Measurements from ENCODE around the gene SEC24D.
A peak's percentile ranks its signal among the peaks of the same experiment; 100 is the strongest.

Gene SEC24D

GRCh38 chr4:118765399-118765798 lies 70.5 kb downstream of the SEC24D start:
- H3K4me3 ChIP-seq (ENCODE audit: low read depth, low read length) = no peak overlapping the region
- H3K36me3 ChIP-seq (replicated peaks) = peaks cover 62% of the 10 kb centered on the region
- H3K27ac ChIP-seq = peak overlapping the region; percentile 24

DNA sequence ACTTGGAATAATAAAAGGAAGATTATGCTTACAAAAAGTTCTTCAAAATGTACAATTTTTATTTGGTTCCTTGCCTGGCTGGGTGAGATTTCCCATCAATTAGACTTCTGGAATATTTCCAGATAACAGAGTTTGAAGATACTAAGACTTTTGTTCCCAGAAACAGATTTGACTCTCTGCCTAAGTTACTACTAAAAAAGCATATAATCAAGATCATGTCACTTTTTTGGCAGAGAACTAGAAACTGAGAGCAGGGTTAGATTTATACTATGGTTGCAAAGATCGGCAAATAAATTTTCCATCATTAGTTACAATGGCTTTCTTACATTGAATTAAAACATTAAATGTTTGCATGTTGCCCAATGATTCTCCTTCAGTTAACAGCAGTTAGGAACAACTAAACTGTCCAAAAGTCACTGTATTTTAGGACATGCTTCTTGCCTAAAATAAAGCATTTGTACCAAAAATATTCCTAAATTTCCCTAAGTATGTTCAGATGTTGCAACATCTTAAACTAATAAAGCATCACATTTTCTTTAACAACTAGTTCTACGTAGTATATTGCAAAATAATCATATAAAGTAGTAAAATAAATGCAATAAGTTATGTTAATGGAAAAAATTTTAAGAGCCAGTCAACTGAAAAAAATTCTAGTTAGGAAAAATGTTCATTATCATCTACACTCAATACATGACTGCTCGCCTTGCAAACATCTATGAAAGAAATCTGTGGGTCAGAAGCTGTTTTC lies 73.0 kb downstream of the SEC24D start:
- in situ Hi-C loops (cut with HindIII; ENCODE audit: low pct_ligation_motif_present, low sequenced_read_pairs) = loop anchor here (25.0 kb wide), 1 partner anchor 199 kb away; no protein-coding TSS in a partner anchor
- H3K36me3 ChIP-seq (replicated peaks) = peaks cover 54% of the 10 kb centered on the region
- no peak overlapping the region for H3K27ac ChIP-seq
- no peaks in the 10 kb centered on the region for H3K27me3 ChIP-seq (replicated peaks)
- H3K4me3 ChIP-seq (ENCODE audit: low read depth, low read length) = no peak overlapping the region
- no peak for DNase-seq
- TF ChIP-seq, protein P1, sequence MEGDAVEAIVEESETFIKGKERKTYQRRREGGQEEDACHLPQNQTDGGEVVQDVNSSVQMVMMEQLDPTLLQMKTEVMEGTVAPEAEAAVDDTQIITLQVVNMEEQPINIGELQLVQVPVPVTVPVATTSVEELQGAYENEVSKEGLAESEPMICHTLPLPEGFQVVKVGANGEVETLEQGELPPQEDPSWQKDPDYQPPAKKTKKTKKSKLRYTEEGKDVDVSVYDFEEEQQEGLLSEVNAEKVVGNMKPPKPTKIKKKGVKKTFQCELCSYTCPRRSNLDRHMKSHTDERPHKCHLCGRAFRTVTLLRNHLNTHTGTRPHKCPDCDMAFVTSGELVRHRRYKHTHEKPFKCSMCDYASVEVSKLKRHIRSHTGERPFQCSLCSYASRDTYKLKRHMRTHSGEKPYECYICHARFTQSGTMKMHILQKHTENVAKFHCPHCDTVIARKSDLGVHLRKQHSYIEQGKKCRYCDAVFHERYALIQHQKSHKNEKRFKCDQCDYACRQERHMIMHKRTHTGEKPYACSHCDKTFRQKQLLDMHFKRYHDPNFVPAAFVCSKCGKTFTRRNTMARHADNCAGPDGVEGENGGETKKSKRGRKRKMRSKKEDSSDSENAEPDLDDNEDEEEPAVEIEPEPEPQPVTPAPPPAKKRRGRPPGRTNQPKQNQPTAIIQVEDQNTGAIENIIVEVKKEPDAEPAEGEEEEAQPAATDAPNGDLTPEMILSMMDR (IDR thresholded peaks at IDR 0.05; ENCODE audit: low read depth, low read length, missing control alignments) = no peak

More at GRCh38 chr4:118765399-118765798, 70.5 kb downstream of the SEC24D start:
- peak; percentile 89 for DNase-seq
- no peaks in the 10 kb centered on the region for H3K27me3 ChIP-seq (replicated peaks)
- in situ Hi-C loops (cut with HindIII; ENCODE audit: low pct_ligation_motif_present, low sequenced_read_pairs) = loop anchor here (25.0 kb wide), 1 partner anchor 197 kb away; no protein-coding TSS in a partner anchor
- TF ChIP-seq, protein P1 (IDR thresholded peaks at IDR 0.05; ENCODE audit: low read depth, low read length, missing control alignments) = no peak

DNA sequence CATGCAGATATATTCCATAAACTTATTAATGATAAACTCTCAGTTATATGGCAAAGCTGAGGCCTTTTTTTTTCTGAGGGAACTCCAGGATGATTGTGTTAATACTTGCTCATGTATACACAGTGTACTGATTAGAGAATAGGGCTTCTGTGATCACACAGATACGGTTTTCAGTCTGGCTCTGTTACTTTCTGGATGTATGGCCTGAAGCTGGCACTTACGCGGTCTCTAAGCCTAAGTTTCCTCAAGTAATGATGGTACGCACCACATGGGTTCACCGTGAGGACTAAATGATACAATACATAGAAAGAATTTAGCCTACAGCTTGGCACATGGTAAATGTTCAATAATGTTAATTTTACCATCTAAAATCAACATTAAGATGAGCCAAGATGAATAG lies 73.8 kb downstream of the SEC24D start:
- no peak overlapping the region for H3K27ac ChIP-seq
- peaks cover 54% of the 10 kb centered on the region for H3K36me3 ChIP-seq (replicated peaks)
- in situ Hi-C loops (cut with HindIII; ENCODE audit: low pct_ligation_motif_present, low sequenced_read_pairs) = loop anchor here (25.0 kb wide), 1 partner anchor 200 kb away; no protein-coding TSS in a partner anchor
- no peak for DNase-seq
- TF ChIP-seq, protein P1 (IDR thresholded peaks at IDR 0.05; ENCODE audit: low read depth, low read length, missing control alignments) = no peak
- no peak overlapping the region for H3K4me3 ChIP-seq (ENCODE audit: low read depth, low read length)
- H3K27me3 ChIP-seq (replicated peaks) = no peaks in the 10 kb centered on the region

DNA sequence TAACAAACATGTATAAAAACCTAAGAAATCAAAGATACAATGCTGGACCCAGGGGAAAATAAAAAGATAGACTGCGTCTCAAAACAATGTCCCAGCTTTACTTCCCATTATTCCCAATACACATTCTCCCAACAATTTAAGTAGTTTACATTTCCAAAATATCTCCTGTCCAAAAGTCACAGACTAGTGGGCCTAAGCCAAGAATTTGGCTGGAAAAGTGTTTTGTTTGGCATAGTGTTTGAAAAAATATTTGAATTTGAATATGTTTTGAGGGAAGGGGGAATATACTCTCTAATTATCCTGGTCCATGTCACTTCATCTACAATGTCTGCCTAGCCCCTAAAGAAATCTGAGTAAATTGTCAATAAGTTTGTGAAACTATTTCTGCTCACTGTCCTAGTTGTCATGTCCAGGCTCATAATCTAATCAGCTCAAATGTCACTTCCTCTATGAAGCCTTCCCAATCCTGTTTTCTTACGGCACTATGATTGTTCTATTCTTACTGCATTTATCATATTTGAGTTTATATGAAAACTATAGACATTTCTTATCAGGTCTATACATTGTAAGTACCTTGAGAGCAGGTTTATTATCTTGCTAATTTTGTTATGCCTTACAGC lies 74.4 kb downstream of the SEC24D start:
- in situ Hi-C loops (cut with HindIII; ENCODE audit: low pct_ligation_motif_present, low sequenced_read_pairs) = loop anchor here (25.0 kb wide), 1 partner anchor 201 kb away; no protein-coding TSS in a partner anchor
- Histone ChIP-seq H3K27me3 (replicated peaks) (no peaks in the 10 kb centered on the region), H3K36me3 (replicated peaks) (peaks cover 52% of the 10 kb centered on the region), H3K27ac (no peak overlapping the region), H3K4me3 (ENCODE audit: low read depth, low read length) (no peak overlapping the region)
- TF ChIP-seq, protein P1 (IDR thresholded peaks at IDR 0.05; ENCODE audit: low read depth, low read length, missing control alignments) = no peak
- DNase-seq = no peak

DNA sequence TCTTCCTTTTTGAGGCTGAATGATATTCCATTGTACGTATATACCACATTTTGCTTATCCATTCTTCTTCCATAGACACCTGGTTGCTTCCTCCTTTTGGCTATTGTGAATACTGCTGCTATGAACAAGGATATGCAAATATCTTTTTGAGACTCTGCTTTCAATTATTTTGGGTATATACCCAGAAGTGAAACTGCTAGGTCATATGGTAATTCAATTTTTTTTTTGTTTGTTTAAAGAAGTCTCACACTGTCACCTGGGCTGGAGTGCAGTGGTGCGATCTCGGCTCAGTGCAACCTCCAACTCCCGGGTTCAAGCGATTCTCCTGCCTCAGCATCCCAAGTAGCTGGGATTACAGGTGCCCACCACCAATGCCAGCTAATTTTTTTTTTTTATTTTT lies 75.4 kb downstream of the SEC24D start:
- Histone ChIP-seq H3K36me3 (replicated peaks) (peaks cover 56% of the 10 kb centered on the region), H3K27me3 (replicated peaks) (no peaks in the 10 kb centered on the region), H3K4me3 (ENCODE audit: low read depth, low read length) (no peak overlapping the region), H3K27ac (no peak overlapping the region)
- in situ Hi-C loops (cut with HindIII; ENCODE audit: low pct_ligation_motif_present, low sequenced_read_pairs) = loop anchor here (25.0 kb wide), 1 partner anchor 202 kb away; no protein-coding TSS in a partner anchor
- no peak for DNase-seq
- TF ChIP-seq, protein P1 (IDR thresholded peaks at IDR 0.05; ENCODE audit: low read depth, low read length, missing control alignments) = no peak

Data from brain microvascular endothelial cell (primary cell).